Measurements from ENCODE around the gene IFT27.

- TF ChIP-seq CTCF (IDR thresholded peaks at IDR 0.05) (no peak), POLR2A (IDR thresholded peaks at IDR 0.05) (no peak)
Measured at GRCh38 chr22:36741968-36742367, 34.0 kb downstream of the IFT27 start.

Measured in ovary (tissue), 3 donors.